GM23248 (cell line): ENCODE measurements around the gene AOX1. TPM values are rescaled to one million over a fixed set of nuclear protein-coding genes. Genes with fewer than 3 reads are reported as not detected.
"Not testable (repeated sequence)": the region's sequence is repeated elsewhere in the genome, so short reads cannot be mapped to it uniquely, and the experiment has no call there.

Experiments used
- DNase-seq: peaks from one replicate; pipeline ENCODE4 v3.0.0-alpha.2; 2015
- H2AFZ ChIP-seq: fragments of 200-600 bp; sonication (generic); 2 replicates; pipeline ENCODE4 v1.6.1; 2016; ENCODE audit warnings: antibody characterized with exemption
- H3F3A ChIP-seq: fragments of 200-600 bp; sonication (generic); 2 replicates; pipeline ENCODE4 v1.6.1; 2016; ENCODE audit warnings: mild to moderate bottlenecking, antibody characterized with exemption, mixed run types; ENCODE audit not compliant: insufficient read depth
- H3K27ac ChIP-seq: fragments of 200-600 bp; sonication (generic); 2 replicates; pipeline ENCODE4 v1.5.1; 2016; ENCODE audit warnings: mild to moderate bottlenecking
- H3K27me3 ChIP-seq: fragments of 200-600 bp; sonication (generic); replicated peaks from 2 replicates; pipeline ENCODE4 v1.6.1; 2016; ENCODE audit warnings: mild to moderate bottlenecking; ENCODE audit not compliant: insufficient read depth
- H3K36me3 ChIP-seq: fragments of 200-600 bp; sonication (generic); 2 replicates; pipeline ENCODE4 v1.6.1; 2016; ENCODE audit warnings: low read depth, mild to moderate bottlenecking
- H3K4me1 ChIP-seq: fragments of 200-600 bp; sonication (generic); 2 replicates; pipeline ENCODE4 v1.6.1; 2016; ENCODE audit warnings: mild to moderate bottlenecking; ENCODE audit not compliant: insufficient read depth
- H3K4me2 ChIP-seq: fragments of 200-600 bp; sonication (generic); one replicate; pipeline ENCODE4 v1.6.1; 2016; ENCODE audit warnings: mild to moderate bottlenecking; ENCODE audit not compliant: unreplicated experiment
- H3K4me3 ChIP-seq: fragments of 200-600 bp; sonication (generic); 2 replicates; pipeline ENCODE4 v1.5.1; 2016; ENCODE audit warnings: mild to moderate bottlenecking
- H3K79me2 ChIP-seq: fragments of 200-600 bp; sonication (generic); 2 replicates; pipeline ENCODE4 v1.6.1; 2016; ENCODE audit warnings: mild to moderate bottlenecking; ENCODE audit not compliant: insufficient read depth
- H3K9ac ChIP-seq: fragments of 200-600 bp; sonication (generic); 2 replicates; pipeline ENCODE4 v1.6.1; 2016; ENCODE audit warnings: mild to moderate bottlenecking
- H3K9me2 ChIP-seq: fragments of 200-600 bp; sonication (generic); 2 replicates; pipeline ENCODE4 v1.6.1; 2016; ENCODE audit warnings: mixed run types, mild to moderate bottlenecking, moderate library complexity; ENCODE audit not compliant: insufficient read depth
- H3K9me3 ChIP-seq: fragments of 200-600 bp; sonication (generic); one replicate; pipeline ENCODE4 v1.6.1; 2017; ENCODE audit warnings: low read depth
- H4K20me1 ChIP-seq: fragments of 200-600 bp; sonication (generic); 2 replicates; pipeline ENCODE4 v1.6.0; 2016; ENCODE audit not compliant: insufficient read depth
- EZH2 ChIP-seq: fragments of 200-600 bp; sonication (generic); IDR thresholded peaks from 2 replicates; pipeline ENCODE4 v1.6.1; 2018; ENCODE audit warnings: antibody characterized with exemption, mild to moderate bottlenecking; ENCODE audit not compliant: insufficient read depth, poor library complexity, severe bottlenecking
- EZH2phosphoT487 ChIP-seq: fragments of 200-600 bp; sonication (generic); IDR thresholded peaks from 2 replicates; pipeline ENCODE4 v1.6.1; 2018; ENCODE audit warnings: antibody characterized with exemption, moderate library complexity, mild to moderate bottlenecking, low read depth; ENCODE audit not compliant: insufficient read depth
- WGBS, 2 experiments: methylation state at CpG; one replicate each; pipeline ENCODE4 v1.1.6; 2015 to 2017; ENCODE audit warnings: low lambda C conversion rate in 2 of 2, low coverage in 1 of 2; ENCODE audit errors: missing lambda C conversion rate in 2 of 2; 5-methylcytosine and 5-hydroxymethylcytosine counted together
- in situ Hi-C: fragments of 300-500 bp; cut with MboI; formaldehyde crosslinking; loops from 2 replicates; pipeline ENCODE4 v1.15.0; 2020
- polyA plus RNA-seq: library from polyadenylated mRNA; unstranded; fragments of >200 nt; fragmentation: Nextera tagmentation; extraction: Ambion mirVana; gene quantifications from 2 replicates; pipeline ENCODE4 v1.2.1, GENCODE V29; 2016
- total RNA-seq: library from RNA; depleted of rRNA; stranded (reverse); fragments of >200 nt; shearing (Covaris generic); gene quantifications from 2 replicates; pipeline ENCODE4 v1.2.3, GENCODE V29; 2014

AOX1 gene
- total and polyA plus RNA-seq, 2 experiments from 2014 or later: 18.9 to 46.0 TPM

DNA sequence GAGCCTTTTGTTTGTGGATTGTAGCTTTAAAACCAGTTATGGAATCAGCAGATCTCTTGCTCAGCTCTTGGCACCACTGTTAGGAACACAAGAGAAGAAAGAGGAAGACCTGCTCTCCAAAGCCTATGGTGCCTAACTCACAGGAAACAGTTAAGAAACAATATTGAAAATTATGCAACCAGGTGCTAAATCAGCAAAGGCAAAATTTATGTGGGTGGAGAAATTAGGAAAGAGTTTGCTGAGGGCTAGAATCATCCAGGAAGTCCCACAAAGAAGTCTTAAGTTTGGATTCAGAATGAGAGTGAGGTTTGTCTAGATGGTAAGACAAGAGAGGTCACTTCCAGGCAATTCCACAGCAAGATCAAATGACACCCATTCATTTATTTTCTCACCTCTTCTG is 49.4 kb downstream of the AOX1 start:
- Histone ChIP-seq H3K4me2 (no peak overlapping the region), H3K4me3 (no peak overlapping the region), H2AFZ (no peak overlapping the region), H3K9ac (no peak overlapping the region), H3K9me2 (no peaks in the 10 kb centered on the region), H3K9me3 (no peaks in the 10 kb centered on the region), H3K27me3 (no peaks in the 10 kb centered on the region), H3K4me1 (no peaks in the 10 kb centered on the region), H4K20me1 (no peaks in the 10 kb centered on the region), H3F3A (0 out of 2 replicates have a peak, but pooled peaks cover 5% of the 10 kb centered on the region), H3K36me3 (peaks cover 15% of the 10 kb centered on the region; the same call in 1 of the 2 replicates), H3K79me2 (no peaks in the 10 kb centered on the region), H3K27ac (no peak overlapping the region)
- in situ Hi-C loops: no loop called here
- TF ChIP-seq EZH2phosphoT487 (no peak), EZH2 (no peak)
- peak; percentile 63 for DNase-seq

GRCh38 chr2:200637901-200638300 is 52.1 kb downstream of the AOX1 start:
- H3K79me2 ChIP-seq: no peaks in the 10 kb centered on the region
- in situ Hi-C loops: no loop called here
- H3K27ac ChIP-seq: no peak overlapping the region
- no peaks in the 10 kb centered on the region for H3K4me1 ChIP-seq
- 94 to 96% methylated on average over 9 of the region's 9 CpGs for WGBS, 2 experiments
- H3K4me3 ChIP-seq: no peak overlapping the region
- H3K27me3 ChIP-seq: no peaks in the 10 kb centered on the region
- H4K20me1 ChIP-seq: no peaks in the 10 kb centered on the region
- no peaks in the 10 kb centered on the region for H3K9me3 ChIP-seq
- TF ChIP-seq EZH2: no peak
- no peak for TF ChIP-seq EZH2phosphoT487
- peaks cover 15% of the 10 kb centered on the region; the same call in 1 of the 2 replicates for H3K36me3 ChIP-seq
- no peaks in the 10 kb centered on the region for H3K9me2 ChIP-seq
- H3F3A ChIP-seq: 0 out of 2 replicates have a peak, but pooled peaks cover 5% of the 10 kb centered on the region
- DNase-seq: no peak
- H3K4me2 ChIP-seq: no peak overlapping the region
- H3K9ac ChIP-seq: no peak overlapping the region
- no peak overlapping the region for H2AFZ ChIP-seq

DNA sequence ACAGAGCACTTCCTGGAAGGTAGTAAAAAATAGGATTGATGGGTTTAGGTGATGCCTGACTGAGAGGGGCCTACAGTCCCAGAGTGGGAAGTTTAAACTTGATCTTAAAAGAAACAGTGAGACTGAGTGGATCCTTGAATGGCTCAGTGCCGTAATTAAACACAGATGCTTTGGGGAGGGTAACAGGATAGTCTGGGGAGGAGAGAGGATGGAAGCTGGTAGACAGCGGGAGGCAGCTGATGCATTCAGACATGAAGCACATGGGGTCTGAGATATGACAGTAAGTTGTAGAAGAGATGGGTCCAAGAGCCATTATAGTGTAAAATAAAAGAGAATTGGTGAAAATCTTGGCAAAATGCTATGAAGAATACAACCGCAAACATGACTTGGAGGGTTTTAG is 54.4 kb downstream of the AOX1 start:
- no peak overlapping the region for H3K9ac ChIP-seq
- H3K36me3 ChIP-seq: peaks cover 15% of the 10 kb centered on the region; the same call in 1 of the 2 replicates
- no peak overlapping the region for H3K4me3 ChIP-seq
- DNase-seq: no peak
- H3K4me1 ChIP-seq: no peaks in the 10 kb centered on the region
- TF ChIP-seq EZH2phosphoT487: no peak
- TF ChIP-seq EZH2: no peak
- in situ Hi-C loops: no loop called here
- no peaks in the 10 kb centered on the region for H3K9me2 ChIP-seq
- H3F3A ChIP-seq: no peaks in the 10 kb centered on the region
- no peak overlapping the region for H2AFZ ChIP-seq
- H3K27me3 ChIP-seq: no peaks in the 10 kb centered on the region
- H3K79me2 ChIP-seq: no peaks in the 10 kb centered on the region
- H3K27ac ChIP-seq: no peak overlapping the region
- no peak overlapping the region for H3K4me2 ChIP-seq
- no peaks in the 10 kb centered on the region for H4K20me1 ChIP-seq
- H3K9me3 ChIP-seq: no peaks in the 10 kb centered on the region
- 83 to 97% methylated on average over 3 of the region's 3 CpGs for WGBS, 2 experiments

- H3K9ac ChIP-seq: no peak overlapping the region
- H3K4me2 ChIP-seq: no peak overlapping the region
- no peaks in the 10 kb centered on the region for H3K9me3 ChIP-seq
- H3K27ac ChIP-seq: no peak overlapping the region
- no peaks in the 10 kb centered on the region for H3K4me1 ChIP-seq
- no peak for TF ChIP-seq EZH2phosphoT487
- TF ChIP-seq EZH2: no peak
- no peaks in the 10 kb centered on the region for H4K20me1 ChIP-seq
- H3K27me3 ChIP-seq: no peaks in the 10 kb centered on the region
- no peaks in the 10 kb centered on the region for H3F3A ChIP-seq
- in situ Hi-C loops: no loop called here
- DNase-seq: peak; percentile 14
- WGBS, 2 experiments: 84 to 86% methylated on average over 7 of the region's 7 CpGs
- no peak overlapping the region for H3K4me3 ChIP-seq
- no peak overlapping the region for H2AFZ ChIP-seq
- H3K79me2 ChIP-seq: no peaks in the 10 kb centered on the region
- H3K36me3 ChIP-seq: peaks cover 15% of the 10 kb centered on the region; the same call in 1 of the 2 replicates
- no peaks in the 10 kb centered on the region for H3K9me2 ChIP-seq
These were observed 55.1 kb downstream of the AOX1 start for GRCh38 chr2:200640901-200641300.

GRCh38 chr2:200648518-200649281 is 62.9 kb downstream of the AOX1 start:
- H3K4me2 ChIP-seq, H3K4me3 ChIP-seq, H4K20me1 ChIP-seq, H3K9ac ChIP-seq, H3K27ac ChIP-seq, H3K36me3 ChIP-seq, H3F3A ChIP-seq, H3K27me3 ChIP-seq, H3K9me2 ChIP-seq, H2AFZ ChIP-seq, H3K9me3 ChIP-seq, H3K79me2 ChIP-seq, DNase-seq, in situ Hi-C loops: not testable (repeated sequence)
- WGBS, 2 experiments: 96 to 100% methylated on average over 3 of the region's 3 CpGs
- H3K4me1 ChIP-seq: peaks cover 12% of the 10 kb centered on the region
